Endothelial cell of umbilical vein (primary cell): ENCODE measurements around the gene COLGALT1. TPM values are rescaled to one million over a fixed set of nuclear protein-coding genes. Genes with fewer than 3 reads are reported as not detected.

Source experiments
- BruUV-seq: library from RNA; stranded (reverse); fragments of 400-500 nt; replicated peaks from 2 replicates; lab custom pipeline; 2021; lab: Mats Ljungman, UMichigan
- CTCF ChIA-PET: fragments of 300-600, 350-600 bp; sonication (Branson Sonifier 250); formaldehyde crosslinking; loops from one replicate; lab custom pipeline; 2021; ENCODE audit warnings: antibody characterized with exemption, inconsistent platforms; lab: Charles Lee
- POLR2A ChIA-PET: fragments of 300-600, 350-600 bp; sonication (Branson Sonifier 250); formaldehyde crosslinking; loops from one replicate; lab custom pipeline; 2021; ENCODE audit warnings: antibody characterized with exemption, inconsistent platforms; lab: Charles Lee
- DNase-seq: peaks from one replicate; pipeline ENCODE4 v3.0.0-alpha.2; 2011; ENCODE audit warnings: low read depth, low spot score
- FAIRE-seq: peaks from 2 replicates; lab custom pipeline; 2011; peaks lifted over from hg19 to GRCh38; lab: Jason Lieb, UNC
- H2AFZ ChIP-seq: 2 replicates; pipeline ENCODE4 v1.6.0; 2012; ENCODE audit warnings: low read depth, low read length, control low read depth, inconsistent platforms
- H3K27ac ChIP-seq: 2 replicates; pipeline ENCODE4 v1.5.1; 2011; ENCODE audit warnings: low read depth, mild to moderate bottlenecking, control low read depth, low read length, moderate library complexity; ENCODE audit not compliant: insufficient read depth
- H3K27me3 ChIP-seq, 2 experiments: 2 replicates each; pipeline versions ENCODE4 v1.6.0 to v1.6.1; 2011; ENCODE audit warnings: low read length in 2 of 2, mixed read lengths in 1 of 2; ENCODE audit not compliant: control insufficient read depth in 2 of 2, insufficient read depth in 2 of 2
- H3K36me3 ChIP-seq, 2 experiments: 2 replicates in 1 of 2; 3 replicates in 1 of 2; pipeline ENCODE4 v1.5.1; 2011; ENCODE audit warnings: low read length in 2 of 2, mild to moderate bottlenecking in 1 of 2, moderate library complexity in 1 of 2; ENCODE audit not compliant: control insufficient read depth in 2 of 2, insufficient read depth in 2 of 2; ENCODE audit errors: extremely low read depth in 1 of 2
- H3K4me1 ChIP-seq: 3 replicates; pipeline ENCODE4 v1.5.1; 2011; ENCODE audit warnings: mild to moderate bottlenecking, low read length; ENCODE audit not compliant: control insufficient read depth, insufficient read depth; ENCODE audit errors: extremely low read depth
- H3K4me2 ChIP-seq: 2 replicates; pipeline ENCODE4 v1.6.1; 2011; ENCODE audit warnings: low read length, control low read depth, mixed read lengths; ENCODE audit not compliant: insufficient read depth
- H3K4me3 ChIP-seq, 3 experiments: fragments of 200-600 bp in 1 of 3; sonication (generic), shearing (Covaris generic) in 1 of 3; replicated peaks in 1 of 3; 2 replicates each; pipeline ENCODE4 v1.5.1; 2011 to 2016; ENCODE audit warnings: control low read depth in 3 of 3, low read length in 3 of 3, mild to moderate bottlenecking in 2 of 3, inconsistent platforms in 1 of 3, low read depth in 1 of 3, moderate library complexity in 1 of 3; ENCODE audit not compliant: insufficient read depth in 1 of 3
- H3K79me2 ChIP-seq: 2 replicates; pipeline ENCODE4 v1.6.0; 2012; ENCODE audit warnings: low read length, inconsistent platforms; ENCODE audit not compliant: control insufficient read depth, insufficient read depth
- H3K9ac ChIP-seq: replicated peaks from 2 replicates; pipeline ENCODE3; 2011; ENCODE audit warnings: low read length, control low read depth; ENCODE audit not compliant: insufficient read depth; ENCODE audit errors: extremely low read depth
- H3K9me1 ChIP-seq: replicated peaks from 3 replicates; pipeline ENCODE4 v1.6.0; 2011; ENCODE audit warnings: mild to moderate bottlenecking, low read length; ENCODE audit not compliant: control insufficient read depth, insufficient read depth; ENCODE audit errors: extremely low read depth
- H3K9me3 ChIP-seq: replicated peaks from 2 replicates; pipeline ENCODE4 v1.5.1; 2012; ENCODE audit warnings: low read length, inconsistent platforms; ENCODE audit not compliant: control insufficient read depth, insufficient read depth
- H4K20me1 ChIP-seq: replicated peaks from 2 replicates; pipeline ENCODE3; 2011; ENCODE audit warnings: mild to moderate bottlenecking, low read length; ENCODE audit not compliant: control insufficient read depth, insufficient read depth; ENCODE audit errors: extremely low read depth
- EZH2 ChIP-seq: IDR thresholded peaks from 2 replicates; pipeline ENCODE4 v1.6.1; 2012; ENCODE audit warnings: borderline replicate concordance, low read depth, mild to moderate bottlenecking, moderate library complexity, low read length, inconsistent platforms; ENCODE audit not compliant: severe bottlenecking
- FOS ChIP-seq: IDR thresholded peaks from 2 replicates; pipeline ENCODE4 v1.6.1; 2011; ENCODE audit warnings: mild to moderate bottlenecking, low read length, moderate library complexity, borderline replicate concordance; ENCODE audit not compliant: insufficient read depth
- GATA2 ChIP-seq: IDR thresholded peaks from 2 replicates; pipeline ENCODE4 v1.7.0; 2011; ENCODE audit warnings: low read depth, mild to moderate bottlenecking, moderate library complexity, mixed read lengths, low read length; ENCODE audit not compliant: insufficient read length, insufficient read depth
- JUN ChIP-seq: IDR thresholded peaks from 2 replicates; pipeline ENCODE4 v1.6.1; 2011; ENCODE audit warnings: borderline replicate concordance, low read depth; ENCODE audit not compliant: insufficient read length, insufficient read depth
- MAX ChIP-seq: IDR thresholded peaks from 2 replicates; pipeline ENCODE4 v1.6.1; 2011; ENCODE audit not compliant: insufficient read depth, insufficient read length
- MYC ChIP-seq: IDR thresholded peaks from one replicate; pipeline ENCODE4 v1.6.1; 2011; ENCODE audit warnings: mild to moderate bottlenecking, low read depth, low read length
- POLR2A ChIP-seq: IDR thresholded peaks from 2 replicates; pipeline ENCODE4 v1.6.1; 2012; ENCODE audit warnings: low read depth, mild to moderate bottlenecking, control low read depth, low read length
- POLR2AphosphoS5 ChIP-seq: IDR thresholded peaks from 2 replicates; pipeline ENCODE4 v1.6.1; 2012; ENCODE audit warnings: low read depth, mild to moderate bottlenecking, control low read depth, low read length, moderate library complexity; ENCODE audit not compliant: insufficient read depth
- dilution Hi-C: fragments of 300-500 bp; cut with MboI; formaldehyde crosslinking; loops from one replicate; pipeline ENCODE4 v1.15.0; 2019; ENCODE audit warnings: low sequenced_read_pairs; ENCODE audit not compliant: extremely low pct_ligation_motif_present
- intact Hi-C: fragments of 100-400 bp; cut with micrococcal nuclease; formaldehyde crosslinking; loops from one replicate; pipeline ENCODE4 v1.10.0; 2022
- polyA plus RNA-seq, 4 experiments: library from polyadenylated mRNA; depleted of rRNA in 3 of 4; stranded (reverse) in 3 of 4; unstranded in 1 of 4; fragments of >200 nt; gene quantifications; 2 replicates each; pipeline versions ENCODE4 v1.2.1 to v1.2.3, GENCODE V29; 2011 to 2012; ENCODE audit warnings: missing spikeins in 1 of 4
- total RNA-seq: library from RNA; stranded (reverse); gene quantifications from 2 replicates; pipeline ENCODE4 v1.2.3, GENCODE V29; 2021
- TF ChIP-seq, protein P1 (sequence below), 2 donors: IDR thresholded peaks; 1 replicate in 1 of 2; 2 replicates in 1 of 2; pipeline ENCODE4 v1.5.1; 2011; ENCODE audit warnings: low read length in 2 of 2, mild to moderate bottlenecking in 2 of 2, moderate library complexity in 2 of 2, control low read depth in 1 of 2, inconsistent platforms in 1 of 2, low read depth in 1 of 2; ENCODE audit not compliant: insufficient read depth in 1 of 2; ENCODE audit errors: extremely low read depth in 1 of 2

Gene COLGALT1
- total and polyA plus RNA-seq, 2 donors (not counting 3 experiments of a cell fraction or from before 2014, with no cell fraction given) = 263 to 355 TPM

DNA sequence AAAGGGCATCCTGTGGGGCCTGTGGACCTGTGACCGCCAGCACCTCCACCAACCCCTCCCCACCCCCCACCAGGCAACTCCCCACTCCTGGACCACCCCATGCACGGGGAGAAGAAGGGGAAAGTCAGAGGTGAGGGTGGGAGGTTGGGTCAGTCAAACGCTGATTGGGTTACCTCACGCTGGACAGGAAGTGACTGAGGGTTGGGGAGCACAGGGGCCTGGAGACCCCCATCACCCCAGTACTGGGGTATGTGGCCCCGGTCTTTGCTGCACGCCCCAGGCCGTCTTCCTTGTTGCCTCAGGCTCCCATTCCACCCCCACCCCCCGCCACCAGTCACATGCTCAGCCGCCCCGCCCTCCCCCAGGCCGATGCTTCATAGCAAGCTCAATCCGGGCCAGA lies 59.0 kb downstream of the COLGALT1 start:
- dilution Hi-C loops (no loop called here), intact Hi-C loops (no loop called here)
- H3K36me3 ChIP-seq = no peaks in the 10 kb centered on the region
- POLR2A ChIA-PET = no interaction called here
- no peaks in the 10 kb centered on the region for H3K9me1 ChIP-seq
- DNase-seq (no peak), FAIRE-seq (no peak)
- H3K27ac ChIP-seq = no peak overlapping the region
- TF ChIP-seq GATA2 = no peak
- no peak for TF ChIP-seq EZH2
- TF ChIP-seq JUN = no peak
- H3K4me3 ChIP-seq = no peak overlapping the region
- CTCF ChIA-PET = no interaction called here
- H3K9ac ChIP-seq = no peak overlapping the region
- H3K27me3 ChIP-seq = peaks cover 2 to 3% of the 10 kb centered on the region in 2 experiments
- H3K4me2 ChIP-seq = no peak overlapping the region
- H3K4me1 ChIP-seq = no peaks in the 10 kb centered on the region
- H3K9me3 ChIP-seq = no peaks in the 10 kb centered on the region
- H3K79me2 ChIP-seq = no peaks in the 10 kb centered on the region
- no peaks in the 10 kb centered on the region for H4K20me1 ChIP-seq
- H2AFZ ChIP-seq = no peak overlapping the region
- no TSS peak for BruUV-seq

- Histone ChIP-seq H3K27ac (no peak overlapping the region), H3K4me3 (no peak overlapping the region), H3K27me3 (peaks cover 2 to 3% of the 10 kb centered on the region in 2 experiments), H3K4me2 (no peak overlapping the region), H3K9ac (no peak overlapping the region), H3K79me2 (no peaks in the 10 kb centered on the region), H3K9me3 (no peaks in the 10 kb centered on the region), H4K20me1 (no peaks in the 10 kb centered on the region), H3K4me1 (no peaks in the 10 kb centered on the region), H3K9me1 (no peaks in the 10 kb centered on the region), H3K36me3 (no peaks in the 10 kb centered on the region), H2AFZ (no peak overlapping the region)
- FAIRE-seq (no peak), DNase-seq (no peak)
- dilution Hi-C loops (no loop called here), intact Hi-C loops (no loop called here)
- BruUV-seq = no TSS peak
- no peak for TF ChIP-seq MAX
- no peak for TF ChIP-seq POLR2A
- no peak for TF ChIP-seq FOS
- no peak for TF ChIP-seq JUN
- no peak for TF ChIP-seq EZH2
- TF ChIP-seq, protein P1, sequence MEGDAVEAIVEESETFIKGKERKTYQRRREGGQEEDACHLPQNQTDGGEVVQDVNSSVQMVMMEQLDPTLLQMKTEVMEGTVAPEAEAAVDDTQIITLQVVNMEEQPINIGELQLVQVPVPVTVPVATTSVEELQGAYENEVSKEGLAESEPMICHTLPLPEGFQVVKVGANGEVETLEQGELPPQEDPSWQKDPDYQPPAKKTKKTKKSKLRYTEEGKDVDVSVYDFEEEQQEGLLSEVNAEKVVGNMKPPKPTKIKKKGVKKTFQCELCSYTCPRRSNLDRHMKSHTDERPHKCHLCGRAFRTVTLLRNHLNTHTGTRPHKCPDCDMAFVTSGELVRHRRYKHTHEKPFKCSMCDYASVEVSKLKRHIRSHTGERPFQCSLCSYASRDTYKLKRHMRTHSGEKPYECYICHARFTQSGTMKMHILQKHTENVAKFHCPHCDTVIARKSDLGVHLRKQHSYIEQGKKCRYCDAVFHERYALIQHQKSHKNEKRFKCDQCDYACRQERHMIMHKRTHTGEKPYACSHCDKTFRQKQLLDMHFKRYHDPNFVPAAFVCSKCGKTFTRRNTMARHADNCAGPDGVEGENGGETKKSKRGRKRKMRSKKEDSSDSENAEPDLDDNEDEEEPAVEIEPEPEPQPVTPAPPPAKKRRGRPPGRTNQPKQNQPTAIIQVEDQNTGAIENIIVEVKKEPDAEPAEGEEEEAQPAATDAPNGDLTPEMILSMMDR (IDR thresholded peaks at IDR 0.05; ENCODE audit: extremely low read depth in 1 of 2, insufficient read depth in 1 of 2, low read depth in 1 of 2, low read length in 2 of 2) = no peak
- no peak for TF ChIP-seq GATA2
- TF ChIP-seq POLR2AphosphoS5 = no peak
- no peak for TF ChIP-seq MYC
- CTCF ChIA-PET = interaction anchor here (1.0 to 1.5 kb wide), 3 partner anchors 10 to 151 kb away, joined by 3 read pairs; no protein-coding TSS in a partner anchor
- POLR2A ChIA-PET = no interaction called here
These were observed 60.6 kb downstream of the COLGALT1 start for GRCh38 chr19:17615889-17616685.
